Measurements from ENCODE around the gene IL17RD.

DNA sequence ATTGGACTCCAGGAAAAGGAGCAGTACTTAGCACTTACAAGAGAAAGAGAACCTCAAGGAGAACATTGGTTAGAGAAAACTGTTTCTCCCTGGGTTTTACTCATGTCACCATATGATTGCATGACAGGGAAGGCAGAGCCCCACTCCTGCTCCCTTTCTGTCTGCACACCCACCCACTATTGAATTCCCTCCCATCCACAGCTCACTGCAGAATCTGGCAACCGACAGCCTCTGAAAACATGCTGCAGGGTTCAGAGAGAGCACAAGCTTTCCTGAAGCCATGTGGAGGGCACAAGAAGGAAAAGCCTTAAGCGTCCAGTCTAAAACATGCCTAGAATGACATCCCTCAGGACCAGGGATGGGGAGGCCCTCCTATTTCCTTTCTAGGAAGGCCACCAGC lies 3.0 kb upstream of the IL17RD start:
- TF ChIP-seq, protein P1, sequence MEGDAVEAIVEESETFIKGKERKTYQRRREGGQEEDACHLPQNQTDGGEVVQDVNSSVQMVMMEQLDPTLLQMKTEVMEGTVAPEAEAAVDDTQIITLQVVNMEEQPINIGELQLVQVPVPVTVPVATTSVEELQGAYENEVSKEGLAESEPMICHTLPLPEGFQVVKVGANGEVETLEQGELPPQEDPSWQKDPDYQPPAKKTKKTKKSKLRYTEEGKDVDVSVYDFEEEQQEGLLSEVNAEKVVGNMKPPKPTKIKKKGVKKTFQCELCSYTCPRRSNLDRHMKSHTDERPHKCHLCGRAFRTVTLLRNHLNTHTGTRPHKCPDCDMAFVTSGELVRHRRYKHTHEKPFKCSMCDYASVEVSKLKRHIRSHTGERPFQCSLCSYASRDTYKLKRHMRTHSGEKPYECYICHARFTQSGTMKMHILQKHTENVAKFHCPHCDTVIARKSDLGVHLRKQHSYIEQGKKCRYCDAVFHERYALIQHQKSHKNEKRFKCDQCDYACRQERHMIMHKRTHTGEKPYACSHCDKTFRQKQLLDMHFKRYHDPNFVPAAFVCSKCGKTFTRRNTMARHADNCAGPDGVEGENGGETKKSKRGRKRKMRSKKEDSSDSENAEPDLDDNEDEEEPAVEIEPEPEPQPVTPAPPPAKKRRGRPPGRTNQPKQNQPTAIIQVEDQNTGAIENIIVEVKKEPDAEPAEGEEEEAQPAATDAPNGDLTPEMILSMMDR (IDR thresholded peaks at IDR 0.05) = no peak
- no peak for TF ChIP-seq POLR2A (IDR thresholded peaks at IDR 0.05)
